Testis (tissue), 3 donors: ENCODE measurements around the gene EPB41L2. TPM values are rescaled to one million over a fixed set of nuclear protein-coding genes. Genes with fewer than 3 reads are reported as not detected.
"Not testable (repeated sequence)": the region's sequence is repeated elsewhere in the genome, so short reads cannot be mapped to it uniquely, and the experiment has no call there.

Experiments used
- DNase-seq: peaks from one replicate; pipeline ENCODE4 v3.0.0-alpha.2; 2019
- H3K27ac ChIP-seq, 2 donors: fragments of 200-600 bp; sonication (generic); one replicate each; pipeline ENCODE4 v1.5.1; 2019
- H3K27me3 ChIP-seq: fragments of 200-600 bp; sonication (generic); one replicate; pipeline ENCODE4 v1.5.1; 2019
- H3K36me3 ChIP-seq: fragments of 200-600 bp; sonication (generic); one replicate; pipeline ENCODE4 v1.5.1; 2017; ENCODE audit warnings: low read depth; ENCODE audit errors: missing control alignments
- H3K4me1 ChIP-seq: fragments of 200-600 bp; sonication (generic); one replicate; pipeline ENCODE4 v1.5.1; 2019
- H3K4me3 ChIP-seq, 2 donors: fragments of 200-600 bp; sonication (generic); one replicate each; pipeline ENCODE4 v1.5.1; 2017 to 2019
- H3K9me3 ChIP-seq: fragments of 200-600 bp; sonication (generic); one replicate; pipeline ENCODE4 v1.5.1; 2017
- POLR2A ChIP-seq: fragments of 450-650 bp; IDR thresholded peaks from one replicate; pipeline ENCODE4 v1.6.1; 2017; ENCODE audit warnings: antibody characterized with exemption, mild to moderate bottlenecking, moderate library complexity
- WGBS, 2 donors: methylation state at CpG; one replicate each; pipeline ENCODE4 v1.1.5; 2018; 5-methylcytosine and 5-hydroxymethylcytosine counted together
- intact Hi-C: fragments of 100-400 bp; cut with DNase I; formaldehyde crosslinking; loops from one replicate; pipeline ENCODE4 v1.15.1; 2023; ENCODE audit warnings: low total_unique reads
- polyA plus RNA-seq: library from polyadenylated mRNA; stranded (reverse); fragments of 350-450 nt; fragmentation: Illumina TruSeq; extraction: RNeasy Lipid Tissue Mini Kit (QIAGEN cat#74804); gene quantifications from one replicate; pipeline ENCODE4 v1.2.3, GENCODE V29; 2014; ENCODE audit warnings: low read depth, low replicate concordance; ENCODE audit not compliant: insufficient read depth
- total RNA-seq, 2 donors: library from RNA; depleted of rRNA; stranded (reverse); fragments of >200 nt; gene quantifications; one replicate each; pipeline ENCODE4 v1.2.3, GENCODE V29; 2016
- TF ChIP-seq, protein P1 (sequence below), 3 experiments: fragments of 450-650 bp in 2 of 3; fragments of 200-600 bp in 1 of 3; sonication (generic) in 1 of 3; IDR thresholded peaks; one replicate each; pipeline ENCODE4 v1.5.1; 2016 to 2019; ENCODE audit warnings: antibody characterized with exemption in 3 of 3, mild to moderate bottlenecking in 2 of 3, moderate library complexity in 1 of 3

Gene EPB41L2
- total and polyA plus RNA-seq, 3 donors from 2014 or later = 131 to 206 (median 139) TPM

DNA sequence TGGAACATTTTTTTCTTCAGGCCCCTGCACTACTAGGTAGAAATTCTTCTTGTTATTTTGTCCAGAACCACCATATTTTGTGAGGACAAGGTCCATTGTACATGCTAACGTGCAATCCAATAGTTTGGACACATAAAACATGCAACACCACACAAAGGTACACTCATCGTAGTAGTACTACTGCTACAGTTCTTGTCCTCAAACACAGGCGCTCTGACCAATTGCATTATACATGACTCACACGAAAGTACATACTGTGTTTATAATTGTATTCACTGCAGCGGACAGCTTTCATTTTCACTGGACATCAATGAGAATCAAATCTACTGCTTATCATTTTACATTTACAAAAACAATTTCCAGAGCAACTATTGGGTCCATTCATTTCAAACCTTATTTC lies 251.1 kb downstream of the EPB41L2 start:
- no peak for TF ChIP-seq POLR2A
- TF ChIP-seq, protein P1, sequence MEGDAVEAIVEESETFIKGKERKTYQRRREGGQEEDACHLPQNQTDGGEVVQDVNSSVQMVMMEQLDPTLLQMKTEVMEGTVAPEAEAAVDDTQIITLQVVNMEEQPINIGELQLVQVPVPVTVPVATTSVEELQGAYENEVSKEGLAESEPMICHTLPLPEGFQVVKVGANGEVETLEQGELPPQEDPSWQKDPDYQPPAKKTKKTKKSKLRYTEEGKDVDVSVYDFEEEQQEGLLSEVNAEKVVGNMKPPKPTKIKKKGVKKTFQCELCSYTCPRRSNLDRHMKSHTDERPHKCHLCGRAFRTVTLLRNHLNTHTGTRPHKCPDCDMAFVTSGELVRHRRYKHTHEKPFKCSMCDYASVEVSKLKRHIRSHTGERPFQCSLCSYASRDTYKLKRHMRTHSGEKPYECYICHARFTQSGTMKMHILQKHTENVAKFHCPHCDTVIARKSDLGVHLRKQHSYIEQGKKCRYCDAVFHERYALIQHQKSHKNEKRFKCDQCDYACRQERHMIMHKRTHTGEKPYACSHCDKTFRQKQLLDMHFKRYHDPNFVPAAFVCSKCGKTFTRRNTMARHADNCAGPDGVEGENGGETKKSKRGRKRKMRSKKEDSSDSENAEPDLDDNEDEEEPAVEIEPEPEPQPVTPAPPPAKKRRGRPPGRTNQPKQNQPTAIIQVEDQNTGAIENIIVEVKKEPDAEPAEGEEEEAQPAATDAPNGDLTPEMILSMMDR (IDR thresholded peaks at IDR 0.05) = no peak
- 88 to 98% methylated on average over 5 of the region's 5 CpGs for WGBS, 2 donors
- intact Hi-C loops = no loop called here

DNA sequence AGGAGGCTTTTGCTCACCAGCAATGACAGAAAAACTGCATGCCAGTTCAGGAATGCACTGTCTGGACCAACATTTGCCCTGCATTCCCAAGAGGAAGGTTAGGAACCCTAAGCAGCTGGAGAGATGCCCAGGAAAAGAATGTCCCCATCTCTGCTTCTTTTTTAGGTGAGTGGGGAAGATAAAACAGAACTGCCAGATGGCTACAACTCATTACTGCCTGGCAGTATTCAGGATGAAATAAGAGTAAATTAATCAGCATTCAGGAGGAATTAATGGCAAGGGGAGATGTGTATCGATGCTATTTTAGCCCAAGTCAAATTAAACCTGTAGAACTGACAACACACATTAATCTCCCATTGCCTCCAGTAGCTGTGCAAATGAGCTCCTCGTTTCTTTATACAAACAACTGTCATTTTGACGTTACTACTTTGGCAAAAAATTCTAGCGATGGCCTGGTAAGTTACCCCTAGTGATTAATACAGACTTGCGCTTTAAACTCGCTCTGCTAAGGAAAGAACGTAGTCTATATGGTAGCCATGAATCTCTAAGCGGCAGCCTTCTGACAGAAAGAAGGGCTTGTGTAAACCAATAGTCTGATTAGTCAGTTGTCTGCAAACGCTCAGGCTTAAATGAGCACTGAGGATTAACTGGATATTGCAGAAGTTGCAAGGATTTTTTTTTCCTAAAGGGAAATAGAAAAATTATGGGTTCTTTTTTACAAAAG lies 252.6 kb downstream of the EPB41L2 start:
- H3K9me3 ChIP-seq = no peaks in the 10 kb centered on the region
- no peaks in the 10 kb centered on the region for H3K27me3 ChIP-seq
- no peak overlapping the region for H3K27ac ChIP-seq
- 58 to 59% methylated on average over 9 of the region's 9 CpGs for WGBS, 2 donors
- no peak overlapping the region for H3K4me3 ChIP-seq
- H3K36me3 ChIP-seq = no peaks in the 10 kb centered on the region
- no peaks in the 10 kb centered on the region for H3K4me1 ChIP-seq
- no peak for DNase-seq
- intact Hi-C loops = no loop called here
- TF ChIP-seq, protein P1 (IDR thresholded peaks at IDR 0.05) = no peak
- TF ChIP-seq POLR2A = no peak

More for the DNA sequence above, 251.1 kb downstream of the EPB41L2 start:
- Histone ChIP-seq H3K27ac (no peak overlapping the region), H3K27me3 (no peaks in the 10 kb centered on the region), H3K36me3 (no peaks in the 10 kb centered on the region), H3K4me1 (no peaks in the 10 kb centered on the region), H3K9me3 (no peaks in the 10 kb centered on the region), H3K4me3 (no peak overlapping the region)
- DNase-seq = no peak

DNA sequence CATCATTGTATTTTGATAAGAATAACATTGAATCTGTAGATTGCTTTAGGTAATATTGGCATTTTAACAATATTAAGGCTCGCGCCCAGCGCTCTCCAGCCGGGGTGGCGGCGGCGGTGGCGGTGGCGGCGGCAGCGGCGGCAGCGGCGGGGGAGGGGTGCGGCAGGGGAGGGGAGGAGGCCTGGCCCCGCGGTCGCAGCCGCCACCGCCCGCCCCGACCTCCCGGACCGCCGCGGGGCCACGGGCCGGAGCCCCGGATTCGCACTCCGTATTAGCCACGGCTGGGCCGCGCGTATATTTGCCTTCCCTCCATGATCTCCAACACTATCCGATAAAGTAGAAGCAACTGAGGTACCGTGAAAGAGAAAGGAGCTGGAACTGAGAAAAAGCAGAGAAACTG lies 261.7 kb downstream of the EPB41L2 start:
- H3K9me3 ChIP-seq, H3K27ac ChIP-seq, DNase-seq, intact Hi-C loops, H3K36me3 ChIP-seq, H3K4me1 ChIP-seq, H3K27me3 ChIP-seq: not testable (repeated sequence)
- 79 to 84% methylated on average over 35 to 37 of the region's 37 CpGs for WGBS, 2 donors
- peak overlapping the region in 1 of 2 donors; percentile 9 for H3K4me3 ChIP-seq

DNA sequence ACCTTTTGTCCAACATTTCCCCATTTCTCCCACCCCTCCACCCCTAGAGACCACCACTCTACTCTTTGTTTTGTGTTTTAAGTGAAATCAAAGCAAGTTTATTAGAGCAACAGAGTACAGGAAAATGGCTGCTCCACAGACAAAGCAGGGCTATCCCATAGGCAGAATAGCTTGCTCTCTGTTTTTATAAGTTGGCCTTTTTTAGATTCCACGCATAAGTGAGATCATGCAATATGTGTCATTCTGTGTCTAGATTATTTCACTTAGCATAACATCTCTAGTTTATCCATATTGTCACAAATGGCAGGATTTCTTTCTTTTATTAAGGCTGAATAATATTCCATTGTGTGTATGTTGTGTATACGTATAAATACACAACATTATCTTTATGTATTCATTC lies 266.0 kb downstream of the EPB41L2 start:
- H3K27me3 ChIP-seq = no peaks in the 10 kb centered on the region
- no peaks in the 10 kb centered on the region for H3K36me3 ChIP-seq
- H3K4me3 ChIP-seq = no peak overlapping the region
- H3K4me1 ChIP-seq = no peaks in the 10 kb centered on the region
- no peak for DNase-seq
- H3K9me3 ChIP-seq = no peaks in the 10 kb centered on the region
- TF ChIP-seq, protein P1 (IDR thresholded peaks at IDR 0.05) = no peak
- TF ChIP-seq POLR2A = no peak
- 94 to 97% methylated on average over 2 of the region's 2 CpGs for WGBS, 2 donors
- H3K27ac ChIP-seq = no peak overlapping the region
- intact Hi-C loops = no loop called here

DNA sequence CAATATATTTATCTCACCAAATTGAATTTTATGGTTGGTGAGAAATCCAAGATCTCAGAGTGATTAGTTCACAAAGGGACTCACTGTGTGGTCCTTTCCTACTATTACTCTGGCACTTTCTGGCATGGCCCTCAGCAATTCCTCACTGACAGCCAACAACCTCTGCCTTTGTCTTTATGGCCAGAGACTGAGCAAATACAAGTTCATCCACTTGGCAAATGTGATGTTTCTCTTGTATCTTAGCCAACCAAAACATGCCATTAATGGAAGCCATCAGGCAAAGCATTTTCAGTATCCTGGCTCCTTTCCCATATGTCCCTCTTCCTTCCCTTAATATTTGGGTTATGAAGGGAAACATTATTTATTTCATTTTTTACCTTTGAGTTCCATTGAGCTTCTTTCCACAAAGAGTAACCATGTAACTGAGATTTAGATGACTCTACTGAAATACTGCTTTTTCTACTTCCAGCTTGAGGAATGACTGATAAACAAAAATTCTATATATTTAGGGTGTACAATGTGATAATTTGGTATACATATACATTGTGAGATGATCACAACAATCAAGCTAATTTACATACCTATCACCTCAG lies 266.6 kb downstream of the EPB41L2 start:
- H3K27me3 ChIP-seq = no peaks in the 10 kb centered on the region
- TF ChIP-seq, protein P1 (IDR thresholded peaks at IDR 0.05) = no peak
- TF ChIP-seq POLR2A = no peak

More for the DNA sequence above, 266.6 kb downstream of the EPB41L2 start:
- intact Hi-C loops = no loop called here
- Histone ChIP-seq H3K9me3 (no peaks in the 10 kb centered on the region), H3K4me1 (no peaks in the 10 kb centered on the region), H3K4me3 (no peak overlapping the region), H3K27ac (no peak overlapping the region), H3K36me3 (no peaks in the 10 kb centered on the region)
- no peak for DNase-seq
